NCI-H1048 (cell line): ENCODE results near the gene PIGBOS1.
"Not testable (repeated sequence)": the region's sequence is repeated elsewhere in the genome, so short reads cannot be mapped to it uniquely, and the experiment has no call there.

Experiments used
- DNase-seq: peaks from one replicate; lab custom pipeline; 2025; lab: John Stamatoyannopoulos, UW

PIGBOS1 gene

GRCh38 chr15:55290528-55291057, 28.3 kb downstream of the PIGBOS1 start:
- peak; percentile 55 for DNase-seq

GRCh38 chr15:55289746-55290527, 29.0 kb downstream of the PIGBOS1 start, which contains the start of gene RAB27A:
Gene RAB27A, minus strand, starts transcription at chr15:55289813. Its CDS starts 54,879 bp downstream, at chr15:55234934.
- peak; percentile 24 for DNase-seq

DNA sequence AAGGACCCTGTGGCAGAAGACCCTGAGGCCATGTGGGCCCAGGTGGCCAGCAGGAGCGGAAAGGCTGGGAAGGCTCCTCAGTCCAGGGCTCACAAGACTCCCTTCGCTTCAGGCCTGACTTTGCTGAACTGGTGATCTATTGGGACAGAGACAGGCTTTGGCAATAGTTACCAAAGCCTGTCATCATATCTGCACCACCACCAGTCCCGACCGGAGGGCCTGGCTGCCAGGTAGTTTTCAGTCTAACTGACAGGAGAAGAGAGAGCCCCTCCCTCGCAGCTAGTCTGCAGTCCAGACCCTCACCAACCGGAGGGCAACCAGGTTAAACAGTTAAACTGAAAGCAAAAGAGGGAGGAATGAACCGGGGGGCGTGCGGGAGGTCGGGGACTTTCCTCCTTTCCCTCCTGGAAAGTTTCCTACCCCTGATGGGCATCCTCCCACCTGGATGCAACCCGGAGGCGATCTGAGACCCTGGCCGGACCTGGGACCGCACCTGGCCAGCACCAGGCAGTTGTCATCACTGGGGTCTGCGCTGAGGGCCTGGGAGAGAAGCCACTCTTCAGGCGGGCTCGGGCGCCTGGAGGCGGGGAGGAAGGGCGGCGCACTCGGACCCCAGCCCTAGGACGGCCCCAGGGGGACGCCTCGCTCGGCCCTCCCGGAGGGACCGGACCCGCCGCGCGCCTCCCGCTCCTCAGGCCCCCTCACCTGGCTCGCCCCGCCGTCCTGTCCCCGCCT, 29.7 kb downstream of the PIGBOS1 start:
- DNase-seq: no peak

- DNase-seq: no peak
Observed at GRCh38 chr15:55288006-55288717, 30.8 kb downstream of the PIGBOS1 start.

GRCh38 chr15:55286442-55287189, 32.3 kb downstream of the PIGBOS1 start:
- not testable (repeated sequence) for DNase-seq

DNA sequence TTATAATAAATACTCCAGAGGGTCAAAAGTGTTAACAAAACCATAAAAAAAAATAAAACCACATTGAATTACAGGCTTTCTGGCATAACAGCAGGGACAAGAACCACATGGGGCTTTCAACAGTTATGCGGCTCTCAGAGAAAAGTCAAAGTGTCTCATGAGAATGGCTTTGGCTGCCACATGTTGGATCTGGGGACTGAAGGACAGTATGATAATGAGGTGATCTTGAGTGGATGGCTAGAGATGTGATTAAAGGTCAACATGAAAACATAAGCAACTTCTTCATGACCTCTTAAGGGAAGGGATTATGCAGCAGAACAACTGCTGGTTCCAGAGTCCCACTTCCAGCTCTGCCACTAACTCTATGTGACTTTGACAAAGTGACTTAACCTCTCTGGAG, 34.5 kb downstream of the PIGBOS1 start:
- no peak for DNase-seq

DNA sequence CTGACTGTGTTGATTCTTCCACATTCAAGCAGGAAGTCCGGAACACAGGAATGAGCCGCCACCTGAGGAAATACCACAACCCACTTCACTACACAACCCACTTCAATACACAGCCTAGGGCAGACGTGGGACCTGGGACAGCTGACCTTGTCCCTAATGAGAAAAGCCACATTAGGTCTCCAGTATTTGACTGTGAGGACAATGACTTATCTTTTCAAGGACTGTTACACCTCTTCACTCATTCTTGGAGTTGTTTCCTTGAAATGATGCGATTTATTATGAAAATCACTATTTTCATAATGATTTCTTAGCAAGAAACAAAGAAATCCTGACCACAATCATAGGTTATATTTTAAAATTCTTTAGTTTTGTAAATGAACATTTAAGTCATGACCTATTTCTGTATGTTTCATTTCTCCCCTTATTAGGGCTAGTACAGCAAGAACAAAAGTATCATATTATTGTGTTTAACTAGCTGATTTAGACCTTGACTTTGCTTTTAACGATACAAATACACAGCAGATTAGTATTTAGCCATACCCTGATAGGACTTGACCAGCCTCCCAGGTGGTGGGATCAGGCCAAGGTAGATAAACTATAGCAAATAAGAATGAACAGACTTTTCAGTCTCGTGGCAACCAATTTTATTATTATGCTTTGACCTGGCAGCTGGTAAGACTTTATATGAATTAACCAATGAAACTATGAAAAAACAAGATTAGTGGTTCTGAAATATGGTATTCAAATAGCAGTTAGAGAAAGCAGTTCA, 35.4 kb downstream of the PIGBOS1 start:
- DNase-seq: no peak

- DNase-seq: no peak
Observed at GRCh38 chr15:55282284-55282833, 36.6 kb downstream of the PIGBOS1 start.

- no peak for DNase-seq
Observed at GRCh38 chr15:55281517-55282228, 37.2 kb downstream of the PIGBOS1 start.

- not testable (repeated sequence) for DNase-seq
Observed at GRCh38 chr15:55280589-55280988, 38.3 kb downstream of the PIGBOS1 start.

GRCh38 chr15:55279746-55280351, 39.1 kb downstream of the PIGBOS1 start:
- DNase-seq: no peak

DNA sequence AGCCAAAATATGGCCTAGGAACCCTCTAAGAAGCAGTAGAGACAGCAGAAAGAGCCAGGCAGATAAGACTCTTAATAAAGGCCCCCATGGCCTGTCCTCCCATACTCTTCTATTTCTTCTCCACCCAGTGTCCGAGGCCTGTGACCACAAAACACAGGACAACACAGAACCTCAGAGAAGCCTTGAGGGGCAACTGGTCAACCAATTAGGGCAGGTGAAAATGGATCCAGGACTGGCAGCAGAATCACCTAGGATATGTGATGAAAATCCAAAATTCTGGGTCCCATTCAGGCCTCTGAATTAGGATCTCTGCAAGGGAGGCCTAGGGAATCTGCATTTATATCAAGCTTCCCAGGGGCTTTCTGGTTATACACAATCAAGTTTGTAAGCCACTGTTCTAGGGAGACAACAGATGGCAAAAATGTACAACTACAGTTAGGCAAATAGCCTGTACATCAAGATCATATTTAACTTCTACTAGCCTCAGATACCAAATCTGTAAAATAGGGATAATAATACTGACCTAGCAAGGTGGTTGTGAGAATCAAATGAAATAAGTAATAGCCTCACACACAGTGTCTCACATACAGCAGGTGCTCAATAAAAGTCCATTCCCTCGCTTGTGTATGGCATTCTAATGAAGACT, 39.7 kb downstream of the PIGBOS1 start:
- DNase-seq: no peak

- no peak for DNase-seq
Observed at GRCh38 chr15:55277715-55278114, 41.2 kb downstream of the PIGBOS1 start.

- DNase-seq: no peak
Observed at GRCh38 chr15:55277116-55277564, 41.8 kb downstream of the PIGBOS1 start.

- no peak for DNase-seq
Observed at GRCh38 chr15:55276324-55276723, 42.6 kb downstream of the PIGBOS1 start.

DNA sequence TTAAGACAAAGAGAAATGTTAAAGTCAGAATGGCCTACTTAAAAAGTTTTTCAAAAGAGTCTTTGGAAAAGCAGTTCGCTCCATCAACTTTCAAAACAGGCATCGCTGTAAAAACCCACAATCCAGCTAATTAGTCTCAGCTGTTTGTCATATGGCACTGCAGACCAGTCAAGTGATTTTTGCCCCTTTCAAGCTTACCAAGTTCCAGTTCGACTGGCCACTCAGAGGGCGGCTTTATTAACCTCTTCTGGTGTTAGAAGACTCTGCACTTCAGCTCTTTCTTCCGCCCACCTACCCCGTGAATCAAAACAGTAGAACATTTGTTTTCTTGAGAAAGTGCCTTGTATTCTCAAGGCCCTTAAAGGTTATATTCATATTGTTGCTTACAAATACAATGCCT, 48.6 kb downstream of the PIGBOS1 start:
- DNase-seq: no peak

DNA sequence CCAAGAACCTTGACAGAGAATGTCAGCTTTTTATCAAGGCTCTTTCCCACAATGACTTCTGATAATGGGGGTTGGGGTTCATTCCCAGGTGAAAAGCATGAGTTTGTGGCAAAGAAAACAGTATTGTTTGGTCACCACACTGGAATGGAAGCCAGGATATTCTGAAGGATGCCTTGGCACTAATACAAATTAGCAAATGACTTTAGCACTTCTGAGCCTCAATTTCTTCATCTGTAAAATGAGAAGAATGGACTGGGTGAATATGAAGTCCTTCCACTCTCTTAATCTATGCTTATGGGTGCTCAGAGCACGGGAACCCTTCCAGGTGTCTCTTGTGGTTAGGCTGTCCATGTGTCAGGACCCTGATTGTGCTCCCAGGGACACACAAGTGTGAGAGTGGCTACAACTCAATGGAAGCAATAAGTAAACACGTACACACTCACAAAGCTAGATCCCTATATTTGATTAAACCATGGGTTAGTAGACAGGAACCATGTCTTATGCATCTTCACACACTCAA, 50.7 kb downstream of the PIGBOS1 start:
- DNase-seq: no peak

DNA sequence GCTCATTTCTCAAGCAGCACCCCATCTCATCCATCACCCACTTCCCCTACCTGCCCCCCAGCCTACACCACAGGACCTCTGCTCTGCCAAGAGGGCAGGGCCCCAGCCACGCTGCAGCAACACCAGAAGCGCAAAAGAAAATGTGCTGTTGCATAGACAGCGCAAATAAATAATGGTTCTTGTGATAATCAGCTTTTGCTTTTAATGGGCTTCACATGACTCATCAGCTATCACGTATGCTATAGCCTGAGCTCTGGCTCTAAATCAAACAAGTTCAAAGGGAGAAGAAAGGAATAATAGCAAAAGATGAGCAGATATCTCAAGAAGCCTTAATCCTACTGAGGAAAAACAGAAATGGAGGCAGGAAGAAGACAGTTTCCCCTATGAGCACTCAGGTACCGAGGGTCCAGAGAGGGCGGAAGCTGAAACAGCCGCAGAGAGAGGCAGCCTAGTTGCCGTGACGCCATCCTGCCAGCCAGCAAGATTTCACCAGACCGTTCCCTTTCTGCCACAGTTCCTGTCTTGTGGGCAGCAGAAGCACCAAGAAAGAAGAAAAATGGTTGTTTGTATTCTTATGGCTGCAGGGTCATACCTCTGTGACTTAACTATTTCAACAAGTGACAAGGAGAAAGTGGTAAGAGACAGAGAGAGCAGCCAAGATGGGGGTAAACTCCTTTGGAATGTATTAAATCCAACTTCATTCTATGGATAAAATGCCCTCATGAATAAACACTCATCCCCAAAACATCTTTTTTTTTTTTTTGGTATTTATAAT, 51.3 kb downstream of the PIGBOS1 start:
- no peak for DNase-seq
